ENCODE results near the gene ASF1B.

DNA sequence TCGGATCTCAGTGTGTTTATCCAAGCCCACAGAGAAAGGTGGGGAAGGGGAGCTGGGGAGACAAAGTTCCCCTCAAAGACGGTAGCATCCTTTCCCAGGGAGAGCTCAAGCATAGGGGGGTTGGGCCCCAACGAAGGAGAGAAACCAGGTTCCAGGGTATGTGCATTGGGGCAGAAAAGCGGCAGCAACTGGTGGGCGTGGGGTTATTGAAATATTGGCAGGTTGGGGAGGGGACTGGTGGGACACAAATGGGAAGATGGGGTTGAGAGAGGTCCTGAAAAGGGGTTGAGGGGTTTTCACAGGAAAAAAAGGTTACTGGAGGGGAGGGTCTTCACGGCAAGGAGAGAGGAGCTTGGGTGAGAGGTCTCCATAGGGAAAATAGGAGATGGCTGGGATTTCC lies 1.0 kb downstream of the ASF1B start:
- TF ChIP-seq POLR2A (IDR thresholded peaks at IDR 0.05; ENCODE audit: low read length) (no peak), GATA1 (IDR thresholded peaks at IDR 0.05; ENCODE audit: low read depth, low read length) (no peak)
